B cell (primary cell): ENCODE results near the gene COG6. TPM values are rescaled to one million over a fixed set of nuclear protein-coding genes. Genes with fewer than 3 reads are reported as not detected.
A peak's percentile ranks its signal among the peaks of the same experiment; 100 is the strongest.

Experiments used
- ATAC-seq: fragments of 200-7000 bp; cut with Tn5 transposase; one replicate; pipeline ENCODE4 v1.10.0; 2021; ENCODE audit warnings: low read depth, mild to moderate bottlenecking, moderate number of reproducible peaks, moderate library complexity
- CTCF ChIA-PET: fragments of 350-600 bp; sonication (Branson Sonifier 250); formaldehyde crosslinking; loops from one replicate; lab custom pipeline; 2021; ENCODE audit warnings: antibody characterized with exemption, inconsistent platforms; lab: Charles Lee
- POLR2A ChIA-PET: fragments of 350-600 bp; sonication (Branson Sonifier 250); formaldehyde crosslinking; loops from one replicate; lab custom pipeline; 2021; ENCODE audit warnings: antibody characterized with exemption; lab: Charles Lee
- DNase-seq: peaks from one replicate; pipeline ENCODE4 v3.0.0; 2013
- H2AFZ ChIP-seq: 2 replicates; pipeline ENCODE4 v1.6.1; 2012; ENCODE audit warnings: mild to moderate bottlenecking, low read depth, low read length; ENCODE audit not compliant: insufficient read depth, poor library complexity, severe bottlenecking
- H3K27ac ChIP-seq, 2 donors: 1 replicate in 1 of 2; 2 replicates in 1 of 2; pipeline ENCODE4 v1.5.1; 2012 to 2013; ENCODE audit warnings: low read length in 2 of 2, mild to moderate bottlenecking in 2 of 2, moderate library complexity in 1 of 2
- H3K27me3 ChIP-seq, 4 experiments: fragments of 200-600 bp in 1 of 4; sonication (generic) in 1 of 4; replicated peaks in 1 of 4; 1 replicate in 2 of 4; 2 replicates in 2 of 4; pipeline versions ENCODE4 v1.6.1 to v1.7.0; 2013 to 2016; ENCODE audit warnings: low read length in 3 of 4, mild to moderate bottlenecking in 2 of 4, mixed read lengths in 1 of 4, moderate library complexity in 1 of 4; ENCODE audit not compliant: insufficient read depth in 4 of 4, control insufficient read depth in 3 of 4; ENCODE audit errors: control extremely low read depth in 1 of 4
- H3K36me3 ChIP-seq, 2 experiments: replicated peaks in 1 of 2; 1 replicate in 1 of 2; 2 replicates in 1 of 2; pipeline versions ENCODE4 v1.6.1 to v1.7.1; 2013; ENCODE audit warnings: low read length in 1 of 2; ENCODE audit not compliant: insufficient read depth in 2 of 2, control insufficient read depth in 1 of 2; ENCODE audit errors: control extremely low read depth in 1 of 2, extremely low read depth in 1 of 2
- H3K4me1 ChIP-seq, 2 donors: fragments of 200-600 bp in 1 of 2; sonication (generic) in 1 of 2; 1 replicate in 1 of 2; 2 replicates in 1 of 2; pipeline versions ENCODE4 v1.5.1 to v1.6.1; 2013 to 2017; ENCODE audit warnings: low read length in 2 of 2; ENCODE audit not compliant: control insufficient read depth in 2 of 2, insufficient read depth in 2 of 2
- H3K4me2 ChIP-seq: replicated peaks from 2 replicates; pipeline ENCODE3; 2012; ENCODE audit warnings: mild to moderate bottlenecking, low read depth, low read length; ENCODE audit not compliant: poor library complexity, severe bottlenecking
- H3K4me3 ChIP-seq, 5 experiments: fragments of 200-600 bp in 1 of 5; sonication (generic) in 1 of 5; 1 replicate in 3 of 5; 2 replicates in 2 of 5; pipeline versions ENCODE4 v1.5.1 to v1.7.0; 2011 to 2016; ENCODE audit warnings: low read length in 4 of 5, mild to moderate bottlenecking in 4 of 5, low read depth in 2 of 5, control low read depth in 1 of 5, moderate library complexity in 1 of 5; ENCODE audit not compliant: insufficient read depth in 1 of 5; ENCODE audit errors: control extremely low read depth in 1 of 5, extremely low read depth in 1 of 5
- H3K79me2 ChIP-seq: fragments of 200-600 bp; sonication (generic); one replicate; pipeline ENCODE4 v1.6.0; 2016; ENCODE audit warnings: low read length; ENCODE audit not compliant: control insufficient read depth, insufficient read depth
- H3K9ac ChIP-seq: fragments of 200-600 bp; sonication (generic); 2 replicates; pipeline ENCODE4 v1.6.1; 2017; ENCODE audit warnings: mild to moderate bottlenecking, low read length, moderate library complexity
- H3K9me3 ChIP-seq, 3 donors: one replicate each; pipeline versions ENCODE4 v1.6.1 to v1.7.1; 2013; ENCODE audit warnings: low read length in 2 of 3; ENCODE audit not compliant: control insufficient read depth in 2 of 3, insufficient read depth in 1 of 3; ENCODE audit errors: control extremely low read depth in 1 of 3
- H4K20me1 ChIP-seq: 2 replicates; pipeline ENCODE4 v1.6.0; 2012; ENCODE audit warnings: mild to moderate bottlenecking, low read length; ENCODE audit not compliant: insufficient read depth, control insufficient read depth, poor library complexity, severe bottlenecking
- H3K27ac Mint-ChIP-seq: one replicate; pipeline ENCODE4 v1.8.0; 2021; ENCODE audit warnings: mixed read lengths
- H3K27me3 Mint-ChIP-seq: one replicate; pipeline ENCODE4 v1.8.0; 2021; ENCODE audit warnings: mixed read lengths
- H3K4me1 Mint-ChIP-seq: one replicate; pipeline ENCODE4 v1.8.0; 2021; ENCODE audit warnings: mixed read lengths
- H3K4me3 Mint-ChIP-seq: one replicate; pipeline ENCODE4 v1.8.0; 2021; ENCODE audit warnings: mixed read lengths
- H3K9me3 Mint-ChIP-seq: one replicate; pipeline ENCODE4 v1.8.0; 2022; ENCODE audit warnings: mixed read lengths; ENCODE audit not compliant: insufficient read depth
- CTCF ChIP-seq: fragments of 200-600 bp; IDR thresholded peaks from one replicate; pipeline ENCODE4 v1.8.0; 2022; ENCODE audit warnings: antibody characterized with exemption, mild to moderate bottlenecking
- EZH2 ChIP-seq: IDR thresholded peaks from 2 replicates; pipeline ENCODE4 v1.6.1; 2012; ENCODE audit warnings: borderline replicate concordance, low read depth, mild to moderate bottlenecking, moderate library complexity, low read length; ENCODE audit not compliant: insufficient read depth, poor library complexity, severe bottlenecking
- WGBS: methylation state at CpG from one replicate; pipeline ENCODE4 v1.1.5; 2013; ENCODE audit warnings: missing lambda C conversion rate; ENCODE audit not compliant: insufficient coverage; 5-methylcytosine and 5-hydroxymethylcytosine counted together
- intact Hi-C: fragments of 100-400 bp; cut with micrococcal nuclease; formaldehyde crosslinking; loops from one replicate; pipeline ENCODE4 v1.10.0; 2022
- polyA plus RNA-seq: library from polyadenylated mRNA; depleted of rRNA; stranded (reverse); fragments of >200 nt; gene quantifications from 2 replicates; pipeline ENCODE4 v1.2.3, GENCODE V29; 2012
- total RNA-seq, 2 donors: library from RNA; stranded (reverse); fragments of 120-200 nt in 1 of 2; gene quantifications; 1 replicate in 1 of 2; 2 replicates in 1 of 2; pipeline versions ENCODE4 v1.2.3 to v1.2.4, GENCODE V29; 2013 to 2022

COG6 gene
- total and polyA plus RNA-seq, 2 donors (not counting 1 experiment from before 2014, with no cell fraction given) = 7.7 to 49.9 TPM

- Histone ChIP-seq H3K9ac (no peak overlapping the region), H3K27me3 (peaks cover 0 to 13% (median 0%) of the 10 kb centered on the region in 4 experiments), H3K36me3 (no peaks in the 10 kb centered on the region), H3K4me1 (no peaks in the 10 kb centered on the region), H2AFZ (no peak overlapping the region), H3K79me2 (no peaks in the 10 kb centered on the region), H3K4me3 (no peak overlapping the region), H3K27ac (no peak overlapping the region), H3K4me2 (no peak overlapping the region), H3K9me3 (no peaks in the 10 kb centered on the region), H4K20me1 (no peaks in the 10 kb centered on the region)
- WGBS = 22% methylated on average over 6 of the region's 10 CpGs
- Mint-ChIP-seq H3K27me3 (peaks cover 26% of the 10 kb centered on the region), H3K4me3 (no peak overlapping the region), H3K9me3 (no peaks in the 10 kb centered on the region), H3K27ac (no peak overlapping the region), H3K4me1 (no peaks in the 10 kb centered on the region)
- CTCF ChIA-PET = interaction anchor here (0.6 to 1.6 kb wide), 13 partner anchors 10 to 1676 kb away, joined by 3 to 17 read pairs (median 4); no protein-coding TSS in a partner anchor
- TF ChIP-seq EZH2 (no peak), CTCF (peak; percentile 90)
- POLR2A ChIA-PET = no interaction called here
- ATAC-seq = peak; percentile 57
- DNase-seq = peak; percentile 63
- intact Hi-C loops = loop anchor here (1.0 to 10.0 kb wide), 3 partner anchors 471 to 645 kb away; no protein-coding TSS in a partner anchor
These were observed 39.3 kb upstream of the COG6 start for GRCh38 chr13:39616087-39616694.

- Histone ChIP-seq H3K9me3 (no peaks in the 10 kb centered on the region), H3K4me3 (no peak overlapping the region), H3K36me3 (no peaks in the 10 kb centered on the region), H3K4me1 (no peaks in the 10 kb centered on the region), H2AFZ (no peak overlapping the region), H3K79me2 (no peaks in the 10 kb centered on the region), H4K20me1 (no peaks in the 10 kb centered on the region), H3K4me2 (no peak overlapping the region), H3K27ac (no peak overlapping the region), H3K9ac (no peak overlapping the region), H3K27me3 (peaks cover 0 to 13% (median 0%) of the 10 kb centered on the region in 4 experiments)
- DNase-seq = no peak
- H3K4me3 Mint-ChIP-seq = no peak overlapping the region
- H3K27ac Mint-ChIP-seq = no peak overlapping the region
- H3K27me3 Mint-ChIP-seq = peaks cover 28% of the 10 kb centered on the region
- no peaks in the 10 kb centered on the region for H3K9me3 Mint-ChIP-seq
- POLR2A ChIA-PET = no interaction called here
- no peak for ATAC-seq
- H3K4me1 Mint-ChIP-seq = no peaks in the 10 kb centered on the region
- CTCF ChIA-PET = interaction anchor here (1.0 to 1.6 kb wide), 2 partner anchors 13 to 566 kb away, joined by 3 to 5 read pairs; no protein-coding TSS in a partner anchor
- TF ChIP-seq EZH2 (no peak), CTCF (no peak)
- intact Hi-C loops = loop anchor here (10.0 kb wide), 1 partner anchor 474 kb away; no protein-coding TSS in a partner anchor
- 86% methylated on average over 1 of the region's 1 CpG for WGBS
These were observed 36.9 kb upstream of the COG6 start for GRCh38 chr13:39618561-39618960.
